Natural killer cell (primary cell): ENCODE measurements around the gene TMTC2. TPM values are rescaled to one million over a fixed set of nuclear protein-coding genes. Genes with fewer than 3 reads are reported as not detected.

ENCODE experiments used
- ATAC-seq, 3 donors: fragments of 150-1000 bp in 2 of 3; fragments of 200-7000 bp in 1 of 3; cut with Tn5 transposase; 1 replicate in 1 of 3; 2 replicates in 2 of 3; pipeline ENCODE4 v1.10.0; 2021; ENCODE audit warnings: mild to moderate bottlenecking in 2 of 3, moderate library complexity in 2 of 3
- DNase-seq, 2 donors: peaks; one replicate each; pipeline versions ENCODE4 v3.0.0 to v3.0.0-alpha.2; 2013 to 2021; ENCODE audit warnings: mixed read lengths in 1 of 2
- H3K27ac ChIP-seq: one replicate; pipeline ENCODE4 v1.5.1; 2013; ENCODE audit warnings: mild to moderate bottlenecking, low read length
- H3K27me3 ChIP-seq: one replicate; pipeline ENCODE4 v1.6.1; 2013; ENCODE audit warnings: low read length; ENCODE audit not compliant: control insufficient read depth, insufficient read depth
- H3K36me3 ChIP-seq: one replicate; pipeline ENCODE4 v1.6.1; 2013; ENCODE audit warnings: low read length; ENCODE audit not compliant: control insufficient read depth, insufficient read depth
- H3K4me1 ChIP-seq: one replicate; pipeline ENCODE4 v1.6.1; 2013; ENCODE audit warnings: low read length; ENCODE audit not compliant: control insufficient read depth, insufficient read depth
- H3K4me3 ChIP-seq: one replicate; pipeline ENCODE4 v1.5.1; 2013; ENCODE audit warnings: low read length
- H3K9me3 ChIP-seq: one replicate; pipeline ENCODE4 v1.6.1; 2013; ENCODE audit warnings: low read length; ENCODE audit not compliant: control insufficient read depth, insufficient read depth
- H3K27ac Mint-ChIP-seq, 2 donors: one replicate each; pipeline ENCODE4 v1.8.0; 2022; ENCODE audit warnings: mild to moderate bottlenecking in 2 of 2, mixed read lengths in 2 of 2, moderate library complexity in 1 of 2
- H3K27me3 Mint-ChIP-seq, 2 donors: one replicate each; pipeline ENCODE4 v1.8.0; 2022; ENCODE audit warnings: low read depth in 2 of 2, mixed read lengths in 2 of 2
- H3K36me3 Mint-ChIP-seq: one replicate; pipeline ENCODE4 v1.8.0; 2022; ENCODE audit warnings: mixed read lengths
- H3K4me1 Mint-ChIP-seq, 2 donors: one replicate each; pipeline ENCODE4 v1.8.0; 2022; ENCODE audit warnings: mixed read lengths in 2 of 2
- H3K4me3 Mint-ChIP-seq: one replicate; pipeline ENCODE4 v1.8.0; 2022; ENCODE audit warnings: mild to moderate bottlenecking, moderate library complexity, mixed read lengths
- H3K9me3 Mint-ChIP-seq, 2 donors: one replicate each; pipeline ENCODE4 v1.8.0; 2022; ENCODE audit warnings: mixed read lengths in 2 of 2
- WGBS: methylation state at CpG from one replicate; pipeline ENCODE4 v1.1.7; 2013; ENCODE audit warnings: missing lambda C conversion rate; ENCODE audit not compliant: insufficient coverage; 5-methylcytosine and 5-hydroxymethylcytosine counted together
- intact Hi-C: fragments of 100-400 bp; cut with micrococcal nuclease; formaldehyde crosslinking; loops from one replicate; pipeline ENCODE4 v1.14.2; 2022
- total RNA-seq, 4 donors: library from RNA; stranded (reverse); fragments of 120-200 nt in 1 of 4; gene quantifications; one replicate each; pipeline versions ENCODE4 v1.2.3 to v1.2.4, GENCODE V29; 2013 to 2022
- TF ChIP-seq, protein P1 (sequence below): fragments of 200-600 bp; IDR thresholded peaks from one replicate; pipeline ENCODE4 v1.8.0; 2022; ENCODE audit warnings: antibody characterized with exemption

The TMTC2 gene
- total RNA-seq, 3 donors from 2014 or later (not counting 1 experiment from before 2014, with no cell fraction given), result 1.4 to 2.3 (median 1.6) TPM

DNA sequence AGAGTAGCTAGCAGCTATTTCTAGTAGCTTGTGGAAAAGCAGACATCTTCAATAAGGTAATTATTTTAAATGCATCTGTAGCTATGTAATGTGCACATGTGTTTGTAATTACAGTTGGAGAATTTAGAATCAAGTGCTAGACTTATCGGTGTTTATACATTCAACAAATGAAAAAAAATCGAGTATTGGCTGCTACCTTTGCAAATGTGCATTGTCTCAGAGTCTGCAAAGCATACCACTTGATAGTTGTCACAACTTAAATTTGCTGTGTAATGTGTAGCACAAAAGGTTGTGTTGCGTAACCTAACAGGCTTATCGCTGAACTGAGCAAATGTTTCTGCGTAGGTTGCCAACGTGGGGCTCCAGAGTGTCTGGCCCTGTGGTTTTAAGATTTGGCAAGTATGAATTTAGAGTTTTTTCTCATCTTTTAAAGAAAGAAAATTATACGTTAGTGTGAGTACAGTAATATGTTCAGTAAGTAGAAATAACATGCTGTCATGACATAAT, 44.3 kb downstream of the TMTC2 start:
- Mint-ChIP-seq H3K27ac (no peak overlapping the region), H3K4me3 (no peak overlapping the region), H3K36me3 (no peaks in the 10 kb centered on the region), H3K4me1 (no peaks in the 10 kb centered on the region), H3K27me3 (no peaks in the 10 kb centered on the region), H3K9me3 (no peaks in the 10 kb centered on the region)
- H3K4me3 ChIP-seq, result no peak overlapping the region
- H3K27ac ChIP-seq, result no peak overlapping the region
- DNase-seq (no peak), ATAC-seq (no peak)
- 91% methylated on average over 7 of the region's 7 CpGs for WGBS
- H3K36me3 ChIP-seq, result no peaks in the 10 kb centered on the region
- TF ChIP-seq, protein P1, sequence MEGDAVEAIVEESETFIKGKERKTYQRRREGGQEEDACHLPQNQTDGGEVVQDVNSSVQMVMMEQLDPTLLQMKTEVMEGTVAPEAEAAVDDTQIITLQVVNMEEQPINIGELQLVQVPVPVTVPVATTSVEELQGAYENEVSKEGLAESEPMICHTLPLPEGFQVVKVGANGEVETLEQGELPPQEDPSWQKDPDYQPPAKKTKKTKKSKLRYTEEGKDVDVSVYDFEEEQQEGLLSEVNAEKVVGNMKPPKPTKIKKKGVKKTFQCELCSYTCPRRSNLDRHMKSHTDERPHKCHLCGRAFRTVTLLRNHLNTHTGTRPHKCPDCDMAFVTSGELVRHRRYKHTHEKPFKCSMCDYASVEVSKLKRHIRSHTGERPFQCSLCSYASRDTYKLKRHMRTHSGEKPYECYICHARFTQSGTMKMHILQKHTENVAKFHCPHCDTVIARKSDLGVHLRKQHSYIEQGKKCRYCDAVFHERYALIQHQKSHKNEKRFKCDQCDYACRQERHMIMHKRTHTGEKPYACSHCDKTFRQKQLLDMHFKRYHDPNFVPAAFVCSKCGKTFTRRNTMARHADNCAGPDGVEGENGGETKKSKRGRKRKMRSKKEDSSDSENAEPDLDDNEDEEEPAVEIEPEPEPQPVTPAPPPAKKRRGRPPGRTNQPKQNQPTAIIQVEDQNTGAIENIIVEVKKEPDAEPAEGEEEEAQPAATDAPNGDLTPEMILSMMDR, result no peak
- H3K27me3 ChIP-seq, result no peaks in the 10 kb centered on the region
- no peaks in the 10 kb centered on the region for H3K4me1 ChIP-seq
- intact Hi-C loops, result no loop called here
- H3K9me3 ChIP-seq, result no peaks in the 10 kb centered on the region

DNA sequence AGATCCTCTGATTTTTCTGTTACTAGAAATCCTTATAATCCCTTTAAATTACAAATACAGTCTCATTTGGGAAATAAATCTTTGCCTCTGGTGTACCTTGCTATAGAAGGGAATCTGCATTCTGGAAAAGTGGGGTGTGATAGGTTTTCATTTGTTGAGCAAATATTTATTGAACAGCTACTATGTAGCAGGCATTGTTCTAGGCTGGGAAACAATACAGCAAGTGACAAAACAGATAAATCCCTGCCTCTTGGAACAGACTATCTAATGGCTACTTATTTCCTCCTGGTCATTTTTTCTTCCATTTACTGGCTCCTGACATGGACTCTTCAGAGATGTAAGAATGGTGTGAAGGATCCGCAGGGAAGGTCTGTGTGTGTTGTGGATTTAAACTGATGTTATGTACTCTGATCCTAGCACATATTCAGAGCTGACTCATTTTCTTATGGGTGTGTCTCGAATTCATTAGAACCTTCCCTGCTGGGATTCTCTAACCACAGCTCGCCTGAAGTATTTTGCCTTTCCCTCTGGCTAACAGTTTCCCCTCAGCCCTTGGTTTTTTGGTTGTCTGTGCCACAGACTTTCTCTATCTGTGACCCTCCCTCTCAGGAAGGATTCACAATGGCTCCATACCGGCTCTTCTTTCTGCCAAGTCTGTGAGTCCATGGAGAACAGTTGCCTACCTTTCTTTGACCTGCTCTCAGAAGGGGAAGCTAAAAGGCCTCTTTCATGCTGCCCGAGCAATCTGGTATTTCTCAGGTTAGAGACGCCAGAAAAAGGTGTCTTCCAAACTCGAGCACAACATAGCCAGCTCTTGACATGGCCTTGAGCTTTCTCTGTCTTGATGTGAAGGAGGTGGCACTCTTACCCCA, 53.7 kb downstream of the TMTC2 start:
- TF ChIP-seq, protein P1, result no peak
- Histone ChIP-seq H3K36me3 (no peaks in the 10 kb centered on the region), H3K27me3 (no peaks in the 10 kb centered on the region), H3K9me3 (no peaks in the 10 kb centered on the region), H3K4me1 (no peaks in the 10 kb centered on the region), H3K27ac (no peak overlapping the region), H3K4me3 (no peak overlapping the region)
- WGBS, result 89% methylated on average over 7 of the region's 7 CpGs
- Mint-ChIP-seq H3K4me1 (no peaks in the 10 kb centered on the region), H3K27ac (no peak overlapping the region), H3K27me3 (no peaks in the 10 kb centered on the region), H3K9me3 (no peaks in the 10 kb centered on the region), H3K4me3 (no peak overlapping the region), H3K36me3 (no peaks in the 10 kb centered on the region)
- no peak for DNase-seq
- no peak for ATAC-seq
- intact Hi-C loops, result no loop called here

DNA sequence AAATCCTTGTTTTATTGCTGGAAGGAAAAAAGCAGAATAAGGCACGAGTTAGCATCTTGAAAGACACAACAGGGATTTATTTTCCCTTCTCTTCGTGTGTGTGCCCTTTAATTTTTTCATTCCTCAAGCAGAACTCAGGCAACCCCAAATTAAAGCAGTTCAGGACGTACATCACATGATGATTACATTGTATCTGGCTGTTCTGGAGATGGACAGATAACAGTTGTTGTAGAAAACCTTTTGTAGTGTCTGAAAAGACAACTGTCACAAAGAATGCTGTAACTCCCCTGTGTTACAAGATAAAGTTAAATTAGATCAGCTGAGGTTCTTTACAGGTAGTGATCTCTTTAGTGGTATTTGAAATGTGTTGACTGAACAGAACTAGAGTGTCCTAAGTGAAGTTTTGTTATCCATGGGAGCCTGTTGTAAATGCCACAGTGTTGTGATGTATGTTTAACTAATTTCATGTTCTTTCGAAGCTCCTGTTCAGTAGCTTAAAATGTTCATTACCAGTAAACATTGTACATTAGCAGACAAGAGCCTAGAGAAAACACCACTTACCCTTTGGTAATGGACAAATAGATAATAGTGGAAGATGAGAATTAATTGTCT, 58.5 kb downstream of the TMTC2 start:
- Mint-ChIP-seq H3K9me3 (no peaks in the 10 kb centered on the region), H3K36me3 (no peaks in the 10 kb centered on the region), H3K27ac (no peak overlapping the region), H3K27me3 (no peaks in the 10 kb centered on the region), H3K4me1 (no peaks in the 10 kb centered on the region), H3K4me3 (no peak overlapping the region)
- Histone ChIP-seq H3K4me3 (no peak overlapping the region), H3K27me3 (no peaks in the 10 kb centered on the region), H3K4me1 (no peaks in the 10 kb centered on the region), H3K36me3 (no peaks in the 10 kb centered on the region), H3K9me3 (no peaks in the 10 kb centered on the region), H3K27ac (no peak overlapping the region)
- ATAC-seq (no peak), DNase-seq (no peak)
- 73% methylated on average over 2 of the region's 4 CpGs for WGBS
- intact Hi-C loops, result no loop called here
- TF ChIP-seq, protein P1, result no peak
